B cell (primary cell): Measurements from ENCODE around the gene TMEM38B. TPM values are rescaled to one million over a fixed set of nuclear protein-coding genes. Genes with fewer than 3 reads are reported as not detected.

Source experiments
- ATAC-seq: fragments of 200-7000 bp; cut with Tn5 transposase; one replicate; pipeline ENCODE4 v1.10.0; 2021; ENCODE audit warnings: low read depth, mild to moderate bottlenecking, moderate number of reproducible peaks, moderate library complexity
- CTCF ChIA-PET: fragments of 350-600 bp; sonication (Branson Sonifier 250); formaldehyde crosslinking; loops from one replicate; lab custom pipeline; 2021; ENCODE audit warnings: antibody characterized with exemption, inconsistent platforms; lab: Charles Lee
- POLR2A ChIA-PET: fragments of 350-600 bp; sonication (Branson Sonifier 250); formaldehyde crosslinking; loops from one replicate; lab custom pipeline; 2021; ENCODE audit warnings: antibody characterized with exemption; lab: Charles Lee
- DNase-seq: peaks from one replicate; pipeline ENCODE4 v3.0.0; 2013
- H2AFZ ChIP-seq: 2 replicates; pipeline ENCODE4 v1.6.1; 2012; ENCODE audit warnings: mild to moderate bottlenecking, low read depth, low read length; ENCODE audit not compliant: insufficient read depth, poor library complexity, severe bottlenecking
- H3K27ac ChIP-seq, 2 donors: 1 replicate in 1 of 2; 2 replicates in 1 of 2; pipeline ENCODE4 v1.5.1; 2012 to 2013; ENCODE audit warnings: low read length in 2 of 2, mild to moderate bottlenecking in 2 of 2, moderate library complexity in 1 of 2
- H3K27me3 ChIP-seq, 4 experiments: fragments of 200-600 bp in 1 of 4; sonication (generic) in 1 of 4; replicated peaks in 1 of 4; 1 replicate in 2 of 4; 2 replicates in 2 of 4; pipeline versions ENCODE4 v1.6.1 to v1.7.0; 2013 to 2016; ENCODE audit warnings: low read length in 3 of 4, mild to moderate bottlenecking in 2 of 4, mixed read lengths in 1 of 4, moderate library complexity in 1 of 4; ENCODE audit not compliant: insufficient read depth in 4 of 4, control insufficient read depth in 3 of 4; ENCODE audit errors: control extremely low read depth in 1 of 4
- H3K36me3 ChIP-seq, 2 experiments: replicated peaks in 1 of 2; 1 replicate in 1 of 2; 2 replicates in 1 of 2; pipeline versions ENCODE4 v1.6.1 to v1.7.1; 2013; ENCODE audit warnings: low read length in 1 of 2; ENCODE audit not compliant: insufficient read depth in 2 of 2, control insufficient read depth in 1 of 2; ENCODE audit errors: control extremely low read depth in 1 of 2, extremely low read depth in 1 of 2
- H3K4me1 ChIP-seq, 2 donors: fragments of 200-600 bp in 1 of 2; sonication (generic) in 1 of 2; 1 replicate in 1 of 2; 2 replicates in 1 of 2; pipeline versions ENCODE4 v1.5.1 to v1.6.1; 2013 to 2017; ENCODE audit warnings: low read length in 2 of 2; ENCODE audit not compliant: control insufficient read depth in 2 of 2, insufficient read depth in 2 of 2
- H3K4me2 ChIP-seq: replicated peaks from 2 replicates; pipeline ENCODE3; 2012; ENCODE audit warnings: mild to moderate bottlenecking, low read depth, low read length; ENCODE audit not compliant: poor library complexity, severe bottlenecking
- H3K4me3 ChIP-seq, 5 experiments: fragments of 200-600 bp in 1 of 5; sonication (generic) in 1 of 5; 1 replicate in 3 of 5; 2 replicates in 2 of 5; pipeline versions ENCODE4 v1.5.1 to v1.7.0; 2011 to 2016; ENCODE audit warnings: low read length in 4 of 5, mild to moderate bottlenecking in 4 of 5, low read depth in 2 of 5, control low read depth in 1 of 5, moderate library complexity in 1 of 5; ENCODE audit not compliant: insufficient read depth in 1 of 5; ENCODE audit errors: control extremely low read depth in 1 of 5, extremely low read depth in 1 of 5
- H3K79me2 ChIP-seq: fragments of 200-600 bp; sonication (generic); one replicate; pipeline ENCODE4 v1.6.0; 2016; ENCODE audit warnings: low read length; ENCODE audit not compliant: control insufficient read depth, insufficient read depth
- H3K9ac ChIP-seq: fragments of 200-600 bp; sonication (generic); 2 replicates; pipeline ENCODE4 v1.6.1; 2017; ENCODE audit warnings: mild to moderate bottlenecking, low read length, moderate library complexity
- H3K9me3 ChIP-seq, 3 donors: one replicate each; pipeline versions ENCODE4 v1.6.1 to v1.7.1; 2013; ENCODE audit warnings: low read length in 2 of 3; ENCODE audit not compliant: control insufficient read depth in 2 of 3, insufficient read depth in 1 of 3; ENCODE audit errors: control extremely low read depth in 1 of 3
- H4K20me1 ChIP-seq: 2 replicates; pipeline ENCODE4 v1.6.0; 2012; ENCODE audit warnings: mild to moderate bottlenecking, low read length; ENCODE audit not compliant: insufficient read depth, control insufficient read depth, poor library complexity, severe bottlenecking
- H3K27ac Mint-ChIP-seq: one replicate; pipeline ENCODE4 v1.8.0; 2021; ENCODE audit warnings: mixed read lengths
- H3K27me3 Mint-ChIP-seq: one replicate; pipeline ENCODE4 v1.8.0; 2021; ENCODE audit warnings: mixed read lengths
- H3K4me1 Mint-ChIP-seq: one replicate; pipeline ENCODE4 v1.8.0; 2021; ENCODE audit warnings: mixed read lengths
- H3K4me3 Mint-ChIP-seq: one replicate; pipeline ENCODE4 v1.8.0; 2021; ENCODE audit warnings: mixed read lengths
- H3K9me3 Mint-ChIP-seq: one replicate; pipeline ENCODE4 v1.8.0; 2022; ENCODE audit warnings: mixed read lengths; ENCODE audit not compliant: insufficient read depth
- EZH2 ChIP-seq: IDR thresholded peaks from 2 replicates; pipeline ENCODE4 v1.6.1; 2012; ENCODE audit warnings: borderline replicate concordance, low read depth, mild to moderate bottlenecking, moderate library complexity, low read length; ENCODE audit not compliant: insufficient read depth, poor library complexity, severe bottlenecking
- WGBS: methylation state at CpG from one replicate; pipeline ENCODE4 v1.1.5; 2013; ENCODE audit warnings: missing lambda C conversion rate; ENCODE audit not compliant: insufficient coverage; 5-methylcytosine and 5-hydroxymethylcytosine counted together
- intact Hi-C: fragments of 100-400 bp; cut with micrococcal nuclease; formaldehyde crosslinking; loops from one replicate; pipeline ENCODE4 v1.10.0; 2022
- polyA plus RNA-seq: library from polyadenylated mRNA; depleted of rRNA; stranded (reverse); fragments of >200 nt; gene quantifications from 2 replicates; pipeline ENCODE4 v1.2.3, GENCODE V29; 2012
- total RNA-seq, 2 donors: library from RNA; stranded (reverse); fragments of 120-200 nt in 1 of 2; gene quantifications; 1 replicate in 1 of 2; 2 replicates in 1 of 2; pipeline versions ENCODE4 v1.2.3 to v1.2.4, GENCODE V29; 2013 to 2022
- TF ChIP-seq, protein P1 (sequence below): fragments of 200-600 bp; IDR thresholded peaks from one replicate; pipeline ENCODE4 v1.8.0; 2022; ENCODE audit warnings: antibody characterized with exemption, mild to moderate bottlenecking

The TMEM38B gene
- total and polyA plus RNA-seq, 2 donors (not counting 1 experiment from before 2014, with no cell fraction given), result 6.4 to 29.6 TPM

DNA sequence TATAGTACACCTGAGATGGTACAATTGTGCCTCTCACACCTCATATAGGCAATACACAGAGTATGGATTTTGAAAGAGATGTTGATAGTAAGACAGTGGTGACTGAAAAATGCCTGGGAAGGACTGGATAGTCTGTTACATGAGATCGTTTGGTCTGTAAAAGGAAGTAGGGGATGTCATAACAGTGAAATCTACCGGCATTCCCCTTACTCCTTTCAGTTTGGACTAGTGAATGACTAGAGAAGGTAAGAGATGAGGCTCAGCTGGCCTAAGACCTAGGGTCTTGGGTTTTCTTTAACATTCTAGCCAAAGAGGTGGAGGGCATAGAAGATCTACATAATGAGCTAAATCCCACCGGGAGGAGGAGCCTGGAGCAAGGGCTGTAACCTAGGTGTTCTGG is 24.0 kb upstream of the TMEM38B start:
- ATAC-seq (no peak), DNase-seq (no peak)
- Mint-ChIP-seq H3K27ac (no peak overlapping the region), H3K4me1 (peaks cover 14% of the 10 kb centered on the region), H3K27me3 (no peaks in the 10 kb centered on the region), H3K4me3 (no peak overlapping the region), H3K9me3 (peaks cover 1% of the 10 kb centered on the region)
- H3K4me1 ChIP-seq, result peaks cover 12 to 16% of the 10 kb centered on the region in 2 donors
- CTCF ChIA-PET, result no interaction called here
- no peak overlapping the region for H3K4me2 ChIP-seq
- WGBS, result 100% methylated on average over 1 of the region's 3 CpGs
- H3K36me3 ChIP-seq, result no peaks in the 10 kb centered on the region
- intact Hi-C loops, result no loop called here
- H2AFZ ChIP-seq, result no peak overlapping the region
- no peaks in the 10 kb centered on the region for H4K20me1 ChIP-seq
- H3K9me3 ChIP-seq, result peaks cover 0 to 13% (median 4%) of the 10 kb centered on the region in 3 donors
- no peak overlapping the region for H3K27ac ChIP-seq
- no peak overlapping the region for H3K4me3 ChIP-seq
- no peak overlapping the region for H3K9ac ChIP-seq
- POLR2A ChIA-PET, result no interaction called here
- TF ChIP-seq EZH2, result no peak
- TF ChIP-seq, protein P1, sequence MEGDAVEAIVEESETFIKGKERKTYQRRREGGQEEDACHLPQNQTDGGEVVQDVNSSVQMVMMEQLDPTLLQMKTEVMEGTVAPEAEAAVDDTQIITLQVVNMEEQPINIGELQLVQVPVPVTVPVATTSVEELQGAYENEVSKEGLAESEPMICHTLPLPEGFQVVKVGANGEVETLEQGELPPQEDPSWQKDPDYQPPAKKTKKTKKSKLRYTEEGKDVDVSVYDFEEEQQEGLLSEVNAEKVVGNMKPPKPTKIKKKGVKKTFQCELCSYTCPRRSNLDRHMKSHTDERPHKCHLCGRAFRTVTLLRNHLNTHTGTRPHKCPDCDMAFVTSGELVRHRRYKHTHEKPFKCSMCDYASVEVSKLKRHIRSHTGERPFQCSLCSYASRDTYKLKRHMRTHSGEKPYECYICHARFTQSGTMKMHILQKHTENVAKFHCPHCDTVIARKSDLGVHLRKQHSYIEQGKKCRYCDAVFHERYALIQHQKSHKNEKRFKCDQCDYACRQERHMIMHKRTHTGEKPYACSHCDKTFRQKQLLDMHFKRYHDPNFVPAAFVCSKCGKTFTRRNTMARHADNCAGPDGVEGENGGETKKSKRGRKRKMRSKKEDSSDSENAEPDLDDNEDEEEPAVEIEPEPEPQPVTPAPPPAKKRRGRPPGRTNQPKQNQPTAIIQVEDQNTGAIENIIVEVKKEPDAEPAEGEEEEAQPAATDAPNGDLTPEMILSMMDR, result no peak
- H3K79me2 ChIP-seq, result no peaks in the 10 kb centered on the region
- no peaks in the 10 kb centered on the region for H3K27me3 ChIP-seq

DNA sequence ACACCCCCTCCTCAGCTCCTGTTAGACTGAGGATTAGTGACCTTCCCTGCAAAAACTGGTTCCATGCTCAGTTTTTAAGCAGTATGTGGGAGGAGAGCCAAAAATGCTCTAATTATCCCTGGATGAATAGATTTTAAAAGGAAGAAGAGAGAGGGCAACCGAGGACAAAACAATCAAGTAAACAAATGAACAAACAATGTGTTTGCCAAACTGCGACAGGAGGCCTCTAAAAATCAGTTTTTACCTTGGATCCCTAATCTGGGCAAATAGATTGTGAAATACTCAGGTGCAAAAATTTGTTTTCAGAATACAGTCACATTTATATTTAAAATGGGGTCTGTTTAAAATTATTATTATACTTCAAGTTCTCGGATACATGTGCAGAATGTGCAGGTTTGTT is 23.6 kb upstream of the TMEM38B start:
- Histone ChIP-seq H3K4me3 (no peak overlapping the region), H3K36me3 (no peaks in the 10 kb centered on the region), H3K9ac (no peak overlapping the region), H3K27me3 (no peaks in the 10 kb centered on the region), H4K20me1 (no peaks in the 10 kb centered on the region), H3K27ac (no peak overlapping the region), H3K9me3 (peaks cover 0 to 13% (median 4%) of the 10 kb centered on the region in 3 donors), H3K79me2 (no peaks in the 10 kb centered on the region), H2AFZ (no peak overlapping the region), H3K4me1 (peaks cover 12 to 16% of the 10 kb centered on the region in 2 donors), H3K4me2 (no peak overlapping the region)
- ChIA-PET POLR2A (no interaction called here), CTCF (interaction anchor here (0.8 to 1.1 kb wide), 2 partner anchors 12 kb away, joined by 3 to 4 read pairs; no protein-coding TSS in a partner anchor)
- Mint-ChIP-seq H3K27me3 (no peaks in the 10 kb centered on the region), H3K4me3 (no peak overlapping the region), H3K4me1 (peaks cover 14% of the 10 kb centered on the region), H3K9me3 (peaks cover 1% of the 10 kb centered on the region), H3K27ac (no peak overlapping the region)
- no peak for TF ChIP-seq EZH2
- TF ChIP-seq, protein P1, result no peak
- no peak for DNase-seq
- WGBS, result no CpG with 5 or more reads among the region's 3 CpGs
- no peak for ATAC-seq
- intact Hi-C loops, result no loop called here
